ENCODE measurements around the gene PTPRU. TPM values are rescaled to one million over a fixed set of nuclear protein-coding genes. Genes with fewer than 3 reads are reported as not detected.
"Not testable (repeated sequence)": the region's sequence is repeated elsewhere in the genome, so short reads cannot be mapped to it uniquely, and the experiment has no call there.

Gene PTPRU
- total RNA-seq, 2 donors from 2014 or later: 2.0 to 2.4 TPM

- ATAC-seq (no peak), DNase-seq (no peak)
- intact Hi-C loops (cut with DNase I, micrococcal nuclease): no loop called here
Measured at GRCh38 chr1:29213055-29213454, 23.3 kb upstream of the PTPRU start.

GRCh38 chr1:29217633-29218032, 18.7 kb upstream of the PTPRU start:
- intact Hi-C loops (cut with DNase I, micrococcal nuclease): no loop called here
- DNase-seq: no peak
- no peak for ATAC-seq

DNA sequence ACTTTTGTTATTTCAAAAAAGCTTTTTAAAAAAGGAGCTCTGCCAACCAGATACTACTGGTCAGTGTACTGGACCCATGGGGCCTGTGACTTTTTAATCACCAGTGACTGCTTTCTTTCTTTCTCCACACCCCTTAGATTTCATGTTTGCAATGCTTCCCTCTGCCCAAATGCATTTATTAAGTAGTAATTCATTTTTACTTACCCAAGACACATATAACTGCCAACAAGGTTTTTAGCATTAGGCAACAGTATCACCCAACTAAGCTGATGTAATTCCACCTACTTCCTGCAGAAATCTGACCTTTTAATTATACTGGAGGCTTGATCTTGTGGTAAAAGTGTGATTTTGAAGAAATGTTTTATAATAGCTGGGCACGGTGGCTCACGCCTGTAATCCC, 18.1 kb upstream of the PTPRU start:
- intact Hi-C loops (cut with DNase I, micrococcal nuclease): no loop called here
- no peak for DNase-seq
- no peak for ATAC-seq

DNA sequence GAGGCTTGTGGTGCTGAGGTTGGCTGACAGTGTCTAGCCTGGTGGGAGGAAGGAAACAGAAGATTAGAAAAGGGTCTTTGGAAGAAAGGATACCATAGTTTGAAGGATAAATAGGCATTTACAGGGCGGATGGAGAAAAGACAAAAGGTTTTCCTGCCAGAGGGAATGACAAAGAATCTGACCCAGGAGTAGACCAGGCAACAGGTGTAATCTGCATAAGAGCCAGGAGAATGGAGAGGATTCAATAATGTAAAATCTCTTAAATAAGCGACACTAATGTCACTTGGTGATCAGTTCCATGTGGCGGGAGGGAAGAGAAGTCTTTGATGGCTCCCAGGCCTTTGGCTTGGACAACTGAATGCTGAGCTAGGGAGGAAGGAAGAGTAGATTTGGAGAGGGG, 15.0 kb upstream of the PTPRU start:
- ATAC-seq (no peak), DNase-seq (no peak)
- intact Hi-C loops (cut with DNase I, micrococcal nuclease): no loop called here

- DNase-seq; ATAC-seq; intact Hi-C loops (cut with DNase I, micrococcal nuclease): not testable (repeated sequence)
Measured at GRCh38 chr1:29222260-29222659, 14.1 kb upstream of the PTPRU start.

- intact Hi-C loops (cut with DNase I, micrococcal nuclease): no loop called here
- ATAC-seq: no peak
- DNase-seq: no peak
Measured at GRCh38 chr1:29222686-29223085, 13.6 kb upstream of the PTPRU start.

GRCh38 chr1:29223521-29223920, 12.8 kb upstream of the PTPRU start:
- ATAC-seq (no peak), DNase-seq (no peak)
- intact Hi-C loops (cut with DNase I, micrococcal nuclease): no loop called here

DNA sequence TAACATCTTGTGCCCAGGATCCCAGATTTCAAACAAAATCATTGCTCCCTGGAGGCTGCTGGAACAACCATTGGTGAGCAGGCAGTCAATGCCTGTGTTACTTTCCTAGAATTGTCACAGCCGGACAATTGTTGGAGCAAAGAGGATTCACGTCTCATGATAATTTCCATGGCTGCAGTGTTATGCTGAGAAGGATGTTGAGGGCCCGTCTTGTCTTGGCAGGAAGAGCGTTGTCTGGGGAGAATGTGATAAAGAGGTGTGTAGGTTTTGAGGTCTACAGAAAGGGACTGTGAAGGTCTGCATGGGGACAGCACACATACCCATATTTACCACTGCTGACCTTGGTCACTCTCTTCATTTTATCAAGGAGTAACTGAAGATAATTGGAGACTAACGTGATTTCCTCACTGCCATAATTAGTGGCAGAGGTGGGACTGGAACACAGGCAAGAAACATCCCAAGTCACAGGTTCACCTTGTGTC, 11.9 kb upstream of the PTPRU start:
- intact Hi-C loops (cut with DNase I, micrococcal nuclease): no loop called here
- ATAC-seq: no peak
- DNase-seq: no peak

GRCh38 chr1:29225361-29225760, 11.0 kb upstream of the PTPRU start:
- intact Hi-C loops (cut with DNase I, micrococcal nuclease): no loop called here
- DNase-seq: no peak
- no peak for ATAC-seq

DNA sequence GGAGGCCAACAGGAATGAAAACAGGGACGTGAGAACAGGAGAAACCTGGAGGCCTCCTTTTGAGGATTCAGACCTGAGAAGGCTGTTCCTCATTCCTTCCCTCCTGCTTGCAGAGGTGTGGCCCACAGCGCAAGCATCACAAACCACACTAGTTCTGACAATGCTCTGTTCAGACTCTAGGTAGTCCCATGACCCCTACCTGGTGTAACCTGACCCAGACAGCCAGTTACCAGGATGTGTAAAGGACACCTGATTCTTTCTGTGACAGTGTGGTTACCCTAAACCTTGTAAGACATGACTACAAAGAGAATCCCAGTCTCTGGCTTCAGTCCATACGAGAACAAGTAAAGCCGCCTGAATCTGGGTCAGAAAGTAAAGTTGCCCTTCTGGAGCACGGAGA, 8.8 kb upstream of the PTPRU start:
- ATAC-seq (no peak), DNase-seq (no peak)
- intact Hi-C loops (cut with DNase I, micrococcal nuclease): no loop called here

- intact Hi-C loops (cut with DNase I, micrococcal nuclease): loop anchor here (10.0 kb wide), 4 partner anchors 855 to 1485 kb away; no protein-coding TSS in a partner anchor
- no peak for DNase-seq
- no peak for ATAC-seq
Measured at GRCh38 chr1:29230204-29230552, 6.1 kb upstream of the PTPRU start.

DNA sequence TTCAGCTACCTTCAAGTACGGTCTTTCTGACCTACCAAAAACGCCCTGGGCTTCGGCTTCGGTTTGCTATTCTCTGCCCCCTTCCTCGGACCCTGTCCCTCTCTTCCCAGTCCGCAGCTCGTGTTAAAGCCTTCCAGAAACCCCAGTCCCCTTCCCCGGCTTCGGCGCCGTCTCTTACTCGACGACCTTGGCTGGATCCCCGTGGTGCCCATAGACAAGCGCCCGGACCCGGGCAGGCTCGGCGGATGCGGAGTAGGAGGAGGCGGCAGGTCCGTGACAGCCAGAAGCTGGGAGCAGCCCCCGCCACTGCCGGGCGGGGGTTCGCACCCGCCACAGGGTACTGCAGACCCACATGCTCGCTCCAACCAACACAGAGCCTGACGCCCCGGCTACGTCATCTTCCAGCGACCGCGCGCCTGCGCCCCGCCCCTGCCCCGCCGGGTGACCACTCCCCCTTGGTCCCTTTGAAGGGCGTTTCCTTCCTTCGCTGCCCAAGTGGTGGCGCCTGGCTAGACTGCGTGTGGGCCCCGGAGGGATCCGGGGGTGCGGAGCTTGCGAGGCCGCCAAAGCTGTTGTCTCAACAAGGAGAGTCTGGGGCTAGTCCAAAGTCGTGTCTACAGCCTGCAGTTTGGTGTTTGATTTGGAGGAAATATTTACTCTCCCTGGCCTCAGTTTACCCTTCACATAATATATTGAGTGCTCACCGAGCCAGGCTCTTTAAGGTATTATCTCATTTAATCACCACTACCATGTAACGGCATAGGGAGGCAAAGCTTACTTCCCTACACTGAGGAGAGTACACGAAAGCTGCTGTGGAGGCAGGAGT, 5.6 kb upstream of the PTPRU start, which contains the start of gene MECR:
MECR (minus strand) TSS at position 382 of the 826 bp plus-strand sequence; CDS start at position 354, 28 bp downstream.
- ATAC-seq (peak; percentile 97), DNase-seq (peak; percentile 91 to 95)
- intact Hi-C loops (cut with DNase I, micrococcal nuclease): loop anchor here (10.0 kb wide), 4 partner anchors 854 to 1484 kb away; no protein-coding TSS in a partner anchor

DNA sequence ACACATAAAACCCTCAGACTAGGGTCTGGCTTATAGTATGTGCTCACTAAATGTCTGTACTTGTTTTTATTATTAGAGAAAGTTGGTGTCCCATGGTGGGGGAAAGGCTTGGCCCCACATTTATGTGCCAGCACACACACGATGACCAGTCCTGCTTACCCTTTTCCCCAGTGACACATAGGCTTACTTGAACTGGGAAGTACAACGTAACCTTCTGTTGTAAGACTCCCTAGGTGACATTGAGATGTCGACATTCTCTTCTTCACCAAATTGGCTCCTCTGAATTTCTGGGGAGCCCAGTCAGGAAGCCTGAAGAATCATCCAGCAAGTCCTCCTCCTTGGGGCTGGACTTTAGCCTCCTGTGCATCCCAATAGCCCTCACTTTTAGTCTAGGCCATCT, 3.9 kb upstream of the PTPRU start:
- DNase-seq: no peak
- no peak for ATAC-seq
- intact Hi-C loops (cut with DNase I, micrococcal nuclease): loop anchor here (10.0 kb wide), 4 partner anchors 852 to 1482 kb away; no protein-coding TSS in a partner anchor

DNA sequence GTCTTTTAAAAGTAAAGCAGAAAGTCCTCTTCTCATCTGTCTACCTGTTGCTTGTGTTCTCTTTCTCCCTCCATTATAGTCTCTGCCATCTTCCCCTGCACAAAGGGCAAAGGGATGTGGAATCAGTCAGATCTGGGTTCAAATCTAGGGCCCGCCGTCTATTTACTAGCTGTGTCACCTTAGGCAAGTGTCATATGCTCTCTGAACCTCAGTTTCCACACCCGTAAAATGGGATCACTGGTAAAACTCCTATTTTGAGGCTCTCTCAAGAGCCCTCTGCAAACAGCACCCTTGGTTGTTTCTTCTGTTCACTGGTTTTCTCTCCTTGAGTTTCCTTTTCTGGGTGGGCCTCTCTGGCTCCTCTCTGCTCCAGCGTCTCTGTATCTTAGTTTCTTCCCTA, 2.6 kb upstream of the PTPRU start:
- intact Hi-C loops (cut with DNase I, micrococcal nuclease): loop anchor here (10.0 kb wide), 4 partner anchors 851 to 1481 kb away; no protein-coding TSS in a partner anchor
- no peak for DNase-seq
- no peak for ATAC-seq

DNA sequence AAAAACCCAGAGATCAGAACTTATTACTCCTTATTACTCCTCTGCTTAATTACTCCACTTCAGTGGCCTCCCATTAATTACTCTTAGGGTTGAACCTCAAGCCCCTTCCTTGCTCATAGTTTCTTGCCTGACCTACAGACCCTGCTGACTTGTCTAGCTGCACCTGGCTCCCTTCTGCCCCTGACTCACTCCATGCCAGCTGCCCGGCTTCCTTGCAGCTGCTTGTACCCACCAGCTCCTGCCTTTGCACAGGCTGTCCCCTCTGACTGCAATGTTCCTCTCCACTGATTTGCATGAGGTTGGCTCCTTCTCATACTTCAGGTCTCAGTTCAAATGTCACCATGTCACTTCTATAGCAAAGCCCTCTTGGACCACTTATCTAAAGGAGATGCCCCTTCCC, 1.9 kb upstream of the PTPRU start:
- intact Hi-C loops (cut with DNase I, micrococcal nuclease): loop anchor here (10.0 kb wide), 4 partner anchors 850 to 1480 kb away; no protein-coding TSS in a partner anchor
- DNase-seq (no peak), ATAC-seq (no peak)

DNA sequence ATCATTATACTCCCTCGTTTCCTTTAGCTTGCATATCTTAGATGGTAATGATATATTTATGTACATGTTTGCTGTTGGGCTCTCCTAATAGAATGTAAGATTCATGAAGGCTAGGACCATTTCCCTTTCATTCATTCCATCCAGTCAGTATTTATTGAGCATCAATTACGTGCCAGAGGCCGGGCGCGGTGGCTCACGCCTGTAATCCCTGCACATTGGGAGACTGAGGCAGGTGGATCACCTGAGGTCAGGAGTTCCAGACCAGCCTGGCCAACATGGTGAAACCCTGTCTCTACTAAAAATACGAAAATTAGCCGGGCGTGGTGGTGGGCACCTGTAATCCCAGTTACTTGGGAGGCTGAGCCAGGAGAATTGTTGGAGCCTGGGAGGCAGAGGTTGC, 1.4 kb upstream of the PTPRU start:
- ATAC-seq, DNase-seq: not testable (repeated sequence)
- intact Hi-C loops (cut with DNase I, micrococcal nuclease): loop anchor here (10.0 kb wide), 4 partner anchors 850 to 1480 kb away; no protein-coding TSS in a partner anchor

- intact Hi-C loops (cut with DNase I, micrococcal nuclease): loop anchor here (10.0 kb wide), 4 partner anchors 848 to 1478 kb away; no protein-coding TSS in a partner anchor
- DNase-seq (no peak), ATAC-seq (no peak)
Measured at GRCh38 chr1:29236712-29237128, 398 bp downstream of the PTPRU start.

DNA sequence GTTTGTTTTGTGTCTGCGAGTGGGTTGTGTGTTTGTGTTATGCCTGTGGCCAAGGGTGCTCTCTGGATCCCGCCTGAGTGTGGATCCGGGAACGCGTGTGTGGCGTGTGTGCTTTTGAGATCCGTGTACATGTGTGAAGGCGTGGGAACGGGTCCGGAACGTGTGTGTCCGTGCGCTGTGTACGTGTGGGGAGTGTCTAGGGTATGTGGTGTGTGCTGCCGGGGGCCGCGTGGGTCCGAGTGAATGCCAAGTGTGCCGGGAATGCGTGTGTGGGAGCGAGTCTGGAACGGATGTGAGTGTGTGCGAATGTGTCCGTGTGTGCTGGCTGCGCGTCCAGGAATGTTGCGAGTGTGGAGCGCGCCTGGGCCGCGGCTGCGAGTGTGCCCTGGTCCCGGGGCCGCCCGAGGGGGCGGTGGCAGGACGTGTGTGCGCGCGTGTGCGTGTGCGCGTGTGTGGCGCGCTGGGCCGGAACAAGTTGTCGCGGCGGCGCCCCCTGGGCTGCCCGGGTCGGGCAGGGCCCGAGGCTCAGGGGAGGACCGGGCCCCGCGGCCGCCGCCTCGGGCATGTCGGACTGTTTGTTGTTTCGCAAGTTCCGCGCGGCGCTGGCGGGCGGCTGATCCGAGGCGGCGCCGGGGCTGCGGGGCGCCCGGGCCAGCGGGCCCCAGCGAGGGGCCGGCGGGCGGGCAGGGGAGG, 953 bp downstream of the PTPRU start:
- DNase-seq: peak in 1 of 2 donors; percentile 29
- peak; percentile 6 for ATAC-seq
- intact Hi-C loops (cut with DNase I, micrococcal nuclease): loop anchor here (10.0 kb wide), 4 partner anchors 848 to 1478 kb away; no protein-coding TSS in a partner anchor

DNA sequence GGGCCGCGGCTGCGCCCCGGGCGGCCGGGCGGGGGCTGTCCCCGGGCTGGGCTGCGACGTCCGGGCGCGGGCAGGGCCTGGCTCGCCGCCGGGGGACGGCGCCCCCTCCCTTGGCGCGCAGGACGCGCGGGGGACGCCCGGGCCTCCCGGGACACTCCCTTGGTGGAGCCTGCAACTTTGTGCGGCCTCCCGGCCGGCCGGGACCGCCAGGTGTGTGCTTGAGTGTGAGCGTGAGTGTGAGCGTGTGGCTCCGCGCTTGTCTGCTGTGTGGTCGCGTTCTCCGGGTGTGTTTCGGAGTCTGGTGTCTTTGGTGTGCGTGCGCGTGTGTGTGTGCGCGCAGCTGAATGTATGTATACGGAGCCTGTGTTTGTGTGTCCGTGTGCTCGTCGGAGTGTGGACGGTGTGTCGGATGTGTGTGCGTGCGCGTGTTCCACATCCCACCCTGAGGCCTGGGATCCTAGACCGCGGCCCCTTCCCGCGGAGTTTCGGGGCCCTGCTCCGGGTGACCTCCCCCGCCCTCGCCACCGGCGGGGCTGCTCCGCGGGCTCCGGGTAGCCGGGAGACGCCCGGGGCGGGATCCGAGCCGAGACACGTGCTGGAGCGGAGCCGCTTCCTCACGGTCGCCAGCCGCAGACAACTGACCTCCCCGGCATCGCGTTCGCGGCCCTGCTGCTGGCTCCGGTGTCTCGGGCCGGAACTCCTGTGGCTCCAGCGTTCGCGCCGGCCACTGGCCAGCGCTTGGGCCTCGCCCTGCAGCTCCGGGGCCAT, 1.7 kb downstream of the PTPRU start:
- ATAC-seq (peak; percentile 27), DNase-seq (peak in 1 of 2 donors; percentile 43)
- intact Hi-C loops (cut with DNase I, micrococcal nuclease): loop anchor here (10.0 kb wide), 4 partner anchors 847 to 1477 kb away; no protein-coding TSS in a partner anchor

All from left colon (tissue), 2 donors.